ENCODE data around the gene PRXL2C. TPM values are rescaled to one million over a fixed set of nuclear protein-coding genes. Genes with fewer than 3 reads are reported as not detected.

PRXL2C gene
- polyA plus RNA-seq, 1 donor from 2014 or later = 0.12 TPM

DNA sequence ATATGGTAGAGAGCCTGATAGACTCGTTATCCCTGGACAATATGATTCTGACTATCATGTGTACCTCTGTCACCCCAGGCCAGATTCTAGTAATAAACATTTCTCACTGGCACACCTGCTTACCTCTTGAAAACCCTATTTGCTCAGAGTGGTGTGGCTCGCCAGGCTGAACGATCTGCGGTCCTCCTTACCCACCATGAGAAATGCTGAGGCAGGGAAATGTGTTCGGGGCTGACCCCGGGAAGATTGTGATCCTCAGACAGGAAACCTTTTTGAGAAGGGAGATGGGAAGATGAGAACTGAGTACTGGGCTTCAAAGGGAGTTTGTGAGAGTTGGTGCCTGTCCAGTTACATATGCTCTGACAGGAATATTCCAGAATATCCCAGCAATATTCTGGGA, 10.7 kb upstream of the PRXL2C start:
- no peak overlapping the region for H2AFZ ChIP-seq (ENCODE audit: low read depth, low read length)
- no peaks in the 10 kb centered on the region for H3K79me2 ChIP-seq (replicated peaks; ENCODE audit: insufficient read depth, low read length)
- H3K4me3 ChIP-seq (ENCODE audit: low read length) = no peak overlapping the region
- H3K9me3 ChIP-seq (ENCODE audit: low read length) = no peaks in the 10 kb centered on the region
- no peaks in the 10 kb centered on the region for H4K20me1 ChIP-seq (ENCODE audit: insufficient read depth)
- no peaks in the 10 kb centered on the region for H3K9me2 ChIP-seq (ENCODE audit: insufficient read depth, low read length)
- TF ChIP-seq EP300 (conservative IDR thresholded peaks at IDR 0.05; ENCODE audit: poor library complexity, severe bottlenecking) = no peak
- no peak for TF ChIP-seq MXI1 (conservative IDR thresholded peaks at IDR 0.05; ENCODE audit: poor library complexity, severe bottlenecking)
- no peak for TF ChIP-seq EZH2 (IDR thresholded peaks at IDR 0.05; ENCODE audit: borderline replicate concordance, insufficient read depth, low read length, poor library complexity, severe bottlenecking)
- TF ChIP-seq RAD21 (conservative IDR thresholded peaks at IDR 0.05) = no peak
- no peak for TF ChIP-seq POLR2AphosphoS5 (IDR thresholded peaks at IDR 0.05)
- no peak overlapping the region for H3K4me2 ChIP-seq (ENCODE audit: low read length)
- no peak overlapping the region for H3K9ac ChIP-seq (ENCODE audit: low read length)
- H3K27me3 ChIP-seq (ENCODE audit: insufficient read depth, low read depth, low read length) = no peaks in the 10 kb centered on the region
- H3K27ac ChIP-seq (ENCODE audit: low read length) = no peak overlapping the region
- no peaks in the 10 kb centered on the region for H3F3A ChIP-seq (ENCODE audit: insufficient read depth, low read length, poor library complexity, severe bottlenecking)
- H3K36me3 ChIP-seq (ENCODE audit: insufficient read depth, low read length) = no peaks in the 10 kb centered on the region

GRCh38 chr9:96663506-96664120, 8.5 kb upstream of the PRXL2C start:
- H3K9ac ChIP-seq (ENCODE audit: low read length) = no peak overlapping the region
- no peak for TF ChIP-seq TAF1 (IDR thresholded peaks at IDR 0.05; ENCODE audit: low read depth)
- no peak for TF ChIP-seq EZH2 (IDR thresholded peaks at IDR 0.05; ENCODE audit: borderline replicate concordance, insufficient read depth, low read length, poor library complexity, severe bottlenecking)
- no peak for TF ChIP-seq SMC3 (conservative IDR thresholded peaks at IDR 0.05; ENCODE audit: poor library complexity)
- no peak for TF ChIP-seq RAD21 (conservative IDR thresholded peaks at IDR 0.05)
- no peaks in the 10 kb centered on the region for H4K20me1 ChIP-seq (ENCODE audit: insufficient read depth)
- H3K27me3 ChIP-seq (ENCODE audit: insufficient read depth, low read depth, low read length) = no peaks in the 10 kb centered on the region
- no peaks in the 10 kb centered on the region for H3F3A ChIP-seq (ENCODE audit: insufficient read depth, low read length, poor library complexity, severe bottlenecking)
- no peak overlapping the region for H3K4me3 ChIP-seq (ENCODE audit: low read length)
- no peak overlapping the region for H3K4me2 ChIP-seq (ENCODE audit: low read length)
- no peaks in the 10 kb centered on the region for H3K79me2 ChIP-seq (replicated peaks; ENCODE audit: insufficient read depth, low read length)
- no peak overlapping the region for H2AFZ ChIP-seq (ENCODE audit: low read depth, low read length)
- no peaks in the 10 kb centered on the region for H3K36me3 ChIP-seq (ENCODE audit: insufficient read depth, low read length)
- H3K9me3 ChIP-seq (ENCODE audit: low read length) = no peaks in the 10 kb centered on the region
- no peaks in the 10 kb centered on the region for H3K9me2 ChIP-seq (ENCODE audit: insufficient read depth, low read length)
- no peak overlapping the region for H3K27ac ChIP-seq (ENCODE audit: low read length)

GRCh38 chr9:96661711-96662110, 6.6 kb upstream of the PRXL2C start:
- Histone ChIP-seq H3K9me2 (ENCODE audit: insufficient read depth, low read length) (no peaks in the 10 kb centered on the region), H4K20me1 (ENCODE audit: insufficient read depth) (no peaks in the 10 kb centered on the region), H2AFZ (ENCODE audit: low read depth, low read length) (no peak overlapping the region), H3K9ac (ENCODE audit: low read length) (no peak overlapping the region), H3F3A (ENCODE audit: insufficient read depth, low read length, poor library complexity, severe bottlenecking) (no peaks in the 10 kb centered on the region), H3K27me3 (ENCODE audit: insufficient read depth, low read depth, low read length) (no peaks in the 10 kb centered on the region), H3K4me2 (ENCODE audit: low read length) (no peak overlapping the region), H3K9me3 (ENCODE audit: low read length) (no peaks in the 10 kb centered on the region), H3K36me3 (ENCODE audit: insufficient read depth, low read length) (no peaks in the 10 kb centered on the region), H3K4me3 (ENCODE audit: low read length) (no peak overlapping the region), H3K79me2 (replicated peaks; ENCODE audit: insufficient read depth, low read length) (no peaks in the 10 kb centered on the region), H3K27ac (ENCODE audit: low read length) (no peak overlapping the region)
- TF ChIP-seq, protein P1, sequence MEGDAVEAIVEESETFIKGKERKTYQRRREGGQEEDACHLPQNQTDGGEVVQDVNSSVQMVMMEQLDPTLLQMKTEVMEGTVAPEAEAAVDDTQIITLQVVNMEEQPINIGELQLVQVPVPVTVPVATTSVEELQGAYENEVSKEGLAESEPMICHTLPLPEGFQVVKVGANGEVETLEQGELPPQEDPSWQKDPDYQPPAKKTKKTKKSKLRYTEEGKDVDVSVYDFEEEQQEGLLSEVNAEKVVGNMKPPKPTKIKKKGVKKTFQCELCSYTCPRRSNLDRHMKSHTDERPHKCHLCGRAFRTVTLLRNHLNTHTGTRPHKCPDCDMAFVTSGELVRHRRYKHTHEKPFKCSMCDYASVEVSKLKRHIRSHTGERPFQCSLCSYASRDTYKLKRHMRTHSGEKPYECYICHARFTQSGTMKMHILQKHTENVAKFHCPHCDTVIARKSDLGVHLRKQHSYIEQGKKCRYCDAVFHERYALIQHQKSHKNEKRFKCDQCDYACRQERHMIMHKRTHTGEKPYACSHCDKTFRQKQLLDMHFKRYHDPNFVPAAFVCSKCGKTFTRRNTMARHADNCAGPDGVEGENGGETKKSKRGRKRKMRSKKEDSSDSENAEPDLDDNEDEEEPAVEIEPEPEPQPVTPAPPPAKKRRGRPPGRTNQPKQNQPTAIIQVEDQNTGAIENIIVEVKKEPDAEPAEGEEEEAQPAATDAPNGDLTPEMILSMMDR (IDR thresholded peaks at IDR 0.05; ENCODE audit: poor library complexity, severe bottlenecking) = no peak
- TF ChIP-seq RAD21 (conservative IDR thresholded peaks at IDR 0.05) (no peak), MXI1 (conservative IDR thresholded peaks at IDR 0.05; ENCODE audit: poor library complexity, severe bottlenecking) (no peak), EP300 (conservative IDR thresholded peaks at IDR 0.05; ENCODE audit: poor library complexity, severe bottlenecking) (no peak), REST (IDR thresholded peaks at IDR 0.05; ENCODE audit: borderline replicate concordance) (no peak), EZH2 (IDR thresholded peaks at IDR 0.05; ENCODE audit: borderline replicate concordance, insufficient read depth, low read length, poor library complexity, severe bottlenecking) (no peak), TAF1 (IDR thresholded peaks at IDR 0.05; ENCODE audit: low read depth) (no peak), POLR2AphosphoS5 (IDR thresholded peaks at IDR 0.05) (no peak), SMC3 (conservative IDR thresholded peaks at IDR 0.05; ENCODE audit: poor library complexity) (no peak)
